ENCODE results near the gene C19orf38. TPM values are rescaled to one million over a fixed set of nuclear protein-coding genes. Genes with fewer than 3 reads are reported as not detected.

The C19orf38 gene
- total and polyA plus RNA-seq, 2 donors, result 5.4 to 7.1 TPM

GRCh38 chr19:10809651-10810285, 38.4 kb upstream of the C19orf38 start:
- DNase-seq (ENCODE audit: low read depth in 6 of 9, low spot score in 9 of 9), result no peak
- WGBS, result 87% methylated on average over 15 of the region's 15 CpGs
- Histone ChIP-seq H3K27me3 (ENCODE audit: control insufficient read depth in 2 of 2, insufficient read depth in 1 of 2, low read length in 1 of 2) (no peaks in the 10 kb centered on the region), H3K27ac (ENCODE audit: low read depth in 1 of 2, low read length in 1 of 2) (no peak overlapping the region), H3K4me1 (ENCODE audit: control insufficient read depth in 2 of 2, insufficient read depth in 2 of 2, low read length in 2 of 2) (peaks cover 0 to 3% of the 10 kb centered on the region in 2 donors), H3K9me3 (ENCODE audit: control insufficient read depth in 2 of 2, insufficient read depth in 1 of 2, low read length in 1 of 2) (no peaks in the 10 kb centered on the region), H3K36me3 (ENCODE audit: control insufficient read depth in 2 of 2, insufficient read depth in 2 of 2, low read length in 1 of 2) (peaks cover 57 to 60% of the 10 kb centered on the region in 2 donors), H3K4me3 (ENCODE audit: low read length in 2 of 2) (no peak overlapping the region)

- Histone ChIP-seq H3K36me3 (ENCODE audit: control insufficient read depth in 2 of 2, insufficient read depth in 2 of 2, low read length in 1 of 2) (peaks cover 63 to 64% of the 10 kb centered on the region in 2 donors), H3K9me3 (ENCODE audit: control insufficient read depth in 2 of 2, insufficient read depth in 1 of 2, low read length in 1 of 2) (no peaks in the 10 kb centered on the region), H3K27me3 (ENCODE audit: control insufficient read depth in 2 of 2, insufficient read depth in 1 of 2, low read length in 1 of 2) (no peaks in the 10 kb centered on the region), H3K4me3 (ENCODE audit: low read length in 2 of 2) (no peak overlapping the region), H3K4me1 (ENCODE audit: control insufficient read depth in 2 of 2, insufficient read depth in 2 of 2, low read length in 2 of 2) (peaks cover 0 to 3% of the 10 kb centered on the region in 2 donors), H3K27ac (ENCODE audit: low read depth in 1 of 2, low read length in 1 of 2) (no peak overlapping the region)
- no peak for DNase-seq (ENCODE audit: low read depth in 6 of 9, low spot score in 9 of 9)
- 97% methylated on average over 17 of the region's 17 CpGs for WGBS
Observed at GRCh38 chr19:10811391-10812111, 36.7 kb upstream of the C19orf38 start.

- 98% methylated on average over 19 of the region's 19 CpGs for WGBS
- H3K27ac ChIP-seq (ENCODE audit: low read depth in 1 of 2, low read length in 1 of 2), result no peak overlapping the region
- H3K27me3 ChIP-seq (ENCODE audit: control insufficient read depth in 2 of 2, insufficient read depth in 1 of 2, low read length in 1 of 2), result no peaks in the 10 kb centered on the region
- no peak for DNase-seq (ENCODE audit: low read depth in 6 of 9, low spot score in 9 of 9)
- H3K36me3 ChIP-seq (ENCODE audit: control insufficient read depth in 2 of 2, insufficient read depth in 2 of 2, low read length in 1 of 2), result peaks cover 66 to 71% of the 10 kb centered on the region in 2 donors
- H3K4me1 ChIP-seq (ENCODE audit: control insufficient read depth in 2 of 2, insufficient read depth in 2 of 2, low read length in 2 of 2), result peaks cover 0 to 3% of the 10 kb centered on the region in 2 donors
- no peak overlapping the region for H3K4me3 ChIP-seq (ENCODE audit: low read length in 2 of 2)
- no peaks in the 10 kb centered on the region for H3K9me3 ChIP-seq (ENCODE audit: control insufficient read depth in 2 of 2, insufficient read depth in 1 of 2, low read length in 1 of 2)
Observed at GRCh38 chr19:10812196-10812595, 36.0 kb upstream of the C19orf38 start.

- Histone ChIP-seq H3K27ac (ENCODE audit: low read depth in 1 of 2, low read length in 1 of 2) (no peak overlapping the region), H3K36me3 (ENCODE audit: control insufficient read depth in 2 of 2, insufficient read depth in 2 of 2, low read length in 1 of 2) (peaks cover 66 to 73% of the 10 kb centered on the region in 2 donors), H3K27me3 (ENCODE audit: control insufficient read depth in 2 of 2, insufficient read depth in 1 of 2, low read length in 1 of 2) (no peaks in the 10 kb centered on the region), H3K9me3 (ENCODE audit: control insufficient read depth in 2 of 2, insufficient read depth in 1 of 2, low read length in 1 of 2) (no peaks in the 10 kb centered on the region), H3K4me1 (ENCODE audit: control insufficient read depth in 2 of 2, insufficient read depth in 2 of 2, low read length in 2 of 2) (peaks cover 0 to 3% of the 10 kb centered on the region in 2 donors), H3K4me3 (ENCODE audit: low read length in 2 of 2) (no peak overlapping the region)
- DNase-seq (ENCODE audit: low read depth in 6 of 9, low spot score in 9 of 9), result no peak
- 47% methylated on average over 9 of the region's 9 CpGs for WGBS
Observed at GRCh38 chr19:10812902-10813404, 35.3 kb upstream of the C19orf38 start.

GRCh38 chr19:10815007-10815536, 33.1 kb upstream of the C19orf38 start:
- DNase-seq (ENCODE audit: low read depth in 6 of 9, low spot score in 9 of 9), result no peak
- Histone ChIP-seq H3K36me3 (ENCODE audit: control insufficient read depth in 2 of 2, insufficient read depth in 2 of 2, low read length in 1 of 2) (peaks cover 68 to 74% of the 10 kb centered on the region in 2 donors), H3K4me1 (ENCODE audit: control insufficient read depth in 2 of 2, insufficient read depth in 2 of 2, low read length in 2 of 2) (peaks cover 0 to 3% of the 10 kb centered on the region in 2 donors), H3K9me3 (ENCODE audit: control insufficient read depth in 2 of 2, insufficient read depth in 1 of 2, low read length in 1 of 2) (no peaks in the 10 kb centered on the region), H3K27me3 (ENCODE audit: control insufficient read depth in 2 of 2, insufficient read depth in 1 of 2, low read length in 1 of 2) (no peaks in the 10 kb centered on the region), H3K27ac (ENCODE audit: low read depth in 1 of 2, low read length in 1 of 2) (no peak overlapping the region), H3K4me3 (ENCODE audit: low read length in 2 of 2) (no peak overlapping the region)
- 98% methylated on average over 9 of the region's 9 CpGs for WGBS

- Histone ChIP-seq H3K27ac (ENCODE audit: low read depth in 1 of 2, low read length in 1 of 2) (no peak overlapping the region), H3K9me3 (ENCODE audit: control insufficient read depth in 2 of 2, insufficient read depth in 1 of 2, low read length in 1 of 2) (no peaks in the 10 kb centered on the region), H3K4me3 (ENCODE audit: low read length in 2 of 2) (no peak overlapping the region), H3K36me3 (ENCODE audit: control insufficient read depth in 2 of 2, insufficient read depth in 2 of 2, low read length in 1 of 2) (peaks cover 68 to 74% of the 10 kb centered on the region in 2 donors), H3K4me1 (ENCODE audit: control insufficient read depth in 2 of 2, insufficient read depth in 2 of 2, low read length in 2 of 2) (peaks cover 0 to 3% of the 10 kb centered on the region in 2 donors), H3K27me3 (ENCODE audit: control insufficient read depth in 2 of 2, insufficient read depth in 1 of 2, low read length in 1 of 2) (no peaks in the 10 kb centered on the region)
- WGBS, result 96% methylated on average over 21 of the region's 21 CpGs
- no peak for DNase-seq (ENCODE audit: low read depth in 6 of 9, low spot score in 9 of 9)
Observed at GRCh38 chr19:10815969-10816644, 32.1 kb upstream of the C19orf38 start.

GRCh38 chr19:10816691-10817090, 31.5 kb upstream of the C19orf38 start:
- DNase-seq (ENCODE audit: low read depth in 6 of 9, low spot score in 9 of 9), result no peak

GRCh38 chr19:10817291-10818038, 30.8 kb upstream of the C19orf38 start:
- WGBS, result 98% methylated on average over 42 of the region's 42 CpGs
- Histone ChIP-seq H3K27me3 (ENCODE audit: control insufficient read depth in 2 of 2, insufficient read depth in 1 of 2, low read length in 1 of 2) (no peaks in the 10 kb centered on the region), H3K4me3 (ENCODE audit: low read length in 2 of 2) (no peak overlapping the region), H3K9me3 (ENCODE audit: control insufficient read depth in 2 of 2, insufficient read depth in 1 of 2, low read length in 1 of 2) (no peaks in the 10 kb centered on the region), H3K27ac (ENCODE audit: low read depth in 1 of 2, low read length in 1 of 2) (peak overlapping the region in 1 of 2 donors; percentile 17), H3K4me1 (ENCODE audit: control insufficient read depth in 2 of 2, insufficient read depth in 2 of 2, low read length in 2 of 2) (peaks cover 0 to 3% of the 10 kb centered on the region in 2 donors), H3K36me3 (ENCODE audit: control insufficient read depth in 2 of 2, insufficient read depth in 2 of 2, low read length in 1 of 2) (peaks cover 70 to 72% of the 10 kb centered on the region in 2 donors)
- DNase-seq (ENCODE audit: low read depth in 6 of 9, low spot score in 9 of 9), result no peak

More at GRCh38 chr19:10816691-10817090, 31.5 kb upstream of the C19orf38 start:
- WGBS, result 99% methylated on average over 11 of the region's 11 CpGs
- H3K4me3 ChIP-seq (ENCODE audit: low read length in 2 of 2), result no peak overlapping the region
- no peaks in the 10 kb centered on the region for H3K27me3 ChIP-seq (ENCODE audit: control insufficient read depth in 2 of 2, insufficient read depth in 1 of 2, low read length in 1 of 2)
- peaks cover 0 to 3% of the 10 kb centered on the region in 2 donors for H3K4me1 ChIP-seq (ENCODE audit: control insufficient read depth in 2 of 2, insufficient read depth in 2 of 2, low read length in 2 of 2)
- no peaks in the 10 kb centered on the region for H3K9me3 ChIP-seq (ENCODE audit: control insufficient read depth in 2 of 2, insufficient read depth in 1 of 2, low read length in 1 of 2)
- peak overlapping the region; percentile 20 to 37 for H3K27ac ChIP-seq (ENCODE audit: low read depth in 1 of 2, low read length in 1 of 2)
- peaks cover 68 to 74% of the 10 kb centered on the region in 2 donors for H3K36me3 ChIP-seq (ENCODE audit: control insufficient read depth in 2 of 2, insufficient read depth in 2 of 2, low read length in 1 of 2)
